GM12801 (cell line): ENCODE measurements around the gene RPS6KA5.

ENCODE experiments used
- TF ChIP-seq, protein P1 (sequence below): IDR thresholded peaks from one replicate; pipeline ENCODE4 v1.5.1; 2011; ENCODE audit warnings: control low read depth; ENCODE audit not compliant: insufficient read length; ENCODE audit errors: extremely low read depth

The RPS6KA5 gene

DNA sequence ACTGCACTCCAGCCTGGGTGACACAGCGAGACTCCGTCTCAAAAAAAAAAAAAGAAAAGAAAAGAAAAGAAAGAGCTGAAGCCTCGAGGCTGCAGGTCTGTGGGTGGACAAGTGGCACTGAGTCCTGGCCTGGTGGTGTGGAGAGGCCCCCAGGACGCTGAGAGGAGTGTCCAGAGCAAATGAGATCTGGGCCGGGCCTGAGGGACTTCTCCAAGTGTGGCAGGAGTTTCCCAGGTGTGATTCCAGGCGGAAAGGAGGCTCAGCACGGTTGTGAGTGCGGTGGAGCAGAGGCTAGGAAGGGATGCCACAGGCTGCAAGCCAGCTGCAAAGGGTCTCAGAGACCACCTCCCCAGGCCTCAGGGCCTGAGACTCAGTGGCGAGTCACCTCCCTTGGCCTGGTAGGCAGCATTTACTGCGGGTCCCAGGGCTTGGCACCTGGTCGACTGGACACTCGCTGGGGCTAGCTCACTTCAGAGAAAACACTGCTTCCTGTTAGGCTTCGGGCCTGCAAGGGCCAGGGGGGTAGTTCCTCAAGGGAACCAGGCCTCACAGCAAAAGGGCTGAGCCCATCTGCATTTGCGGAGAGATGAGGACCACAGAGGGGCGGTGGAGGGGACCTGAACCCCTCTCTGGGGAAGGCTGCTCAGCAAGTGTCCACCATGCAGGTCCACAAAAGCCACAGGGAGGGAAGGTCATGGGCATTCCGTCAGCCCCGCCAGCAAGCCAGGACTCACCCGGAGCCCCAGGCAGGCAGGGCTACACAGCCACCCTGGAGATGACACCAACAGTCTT lies 256.0 kb downstream of the RPS6KA5 start:
- TF ChIP-seq, protein P1, sequence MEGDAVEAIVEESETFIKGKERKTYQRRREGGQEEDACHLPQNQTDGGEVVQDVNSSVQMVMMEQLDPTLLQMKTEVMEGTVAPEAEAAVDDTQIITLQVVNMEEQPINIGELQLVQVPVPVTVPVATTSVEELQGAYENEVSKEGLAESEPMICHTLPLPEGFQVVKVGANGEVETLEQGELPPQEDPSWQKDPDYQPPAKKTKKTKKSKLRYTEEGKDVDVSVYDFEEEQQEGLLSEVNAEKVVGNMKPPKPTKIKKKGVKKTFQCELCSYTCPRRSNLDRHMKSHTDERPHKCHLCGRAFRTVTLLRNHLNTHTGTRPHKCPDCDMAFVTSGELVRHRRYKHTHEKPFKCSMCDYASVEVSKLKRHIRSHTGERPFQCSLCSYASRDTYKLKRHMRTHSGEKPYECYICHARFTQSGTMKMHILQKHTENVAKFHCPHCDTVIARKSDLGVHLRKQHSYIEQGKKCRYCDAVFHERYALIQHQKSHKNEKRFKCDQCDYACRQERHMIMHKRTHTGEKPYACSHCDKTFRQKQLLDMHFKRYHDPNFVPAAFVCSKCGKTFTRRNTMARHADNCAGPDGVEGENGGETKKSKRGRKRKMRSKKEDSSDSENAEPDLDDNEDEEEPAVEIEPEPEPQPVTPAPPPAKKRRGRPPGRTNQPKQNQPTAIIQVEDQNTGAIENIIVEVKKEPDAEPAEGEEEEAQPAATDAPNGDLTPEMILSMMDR, result no peak

DNA sequence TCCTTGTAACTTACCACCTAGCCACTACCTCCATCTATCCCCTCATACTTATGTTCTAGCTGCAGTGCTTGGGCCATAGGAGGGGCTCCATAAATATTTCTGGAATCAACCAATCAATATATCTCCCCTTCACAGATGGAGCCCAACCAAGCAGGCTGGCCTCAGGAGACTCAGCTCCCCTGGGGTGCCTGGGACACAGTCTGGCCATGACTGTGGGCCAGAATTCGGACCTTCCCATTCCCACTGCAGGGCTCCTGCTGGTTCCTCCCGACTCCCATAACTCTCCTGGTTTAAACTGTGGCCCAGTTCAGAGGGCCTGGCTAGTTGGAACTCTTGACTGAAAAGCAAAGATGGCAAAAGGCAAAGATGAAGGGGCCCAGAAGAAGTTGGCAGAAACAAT lies 257.2 kb downstream of the RPS6KA5 start:
- TF ChIP-seq, protein P1, result no peak

DNA sequence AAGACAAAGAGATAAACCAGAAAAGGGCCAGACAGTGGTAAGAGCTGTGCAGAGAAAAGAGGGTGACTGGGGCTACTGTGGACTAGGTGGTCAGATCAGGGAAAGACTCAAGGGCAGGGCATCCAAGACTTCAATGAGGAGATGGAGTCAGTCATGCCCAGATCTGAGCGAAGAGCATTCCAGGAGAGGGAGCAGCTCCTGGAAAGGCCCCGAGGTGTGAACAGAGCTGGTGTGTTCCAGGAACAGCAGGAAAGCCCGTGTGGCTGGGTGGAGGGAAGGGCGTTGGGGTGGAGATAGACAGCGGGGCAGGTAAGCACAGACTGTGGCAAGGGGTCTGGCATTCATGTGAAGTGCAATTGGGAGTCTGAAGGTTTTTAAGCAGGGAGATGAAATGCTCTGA lies 261.0 kb downstream of the RPS6KA5 start:
- TF ChIP-seq, protein P1, result no peak

DNA sequence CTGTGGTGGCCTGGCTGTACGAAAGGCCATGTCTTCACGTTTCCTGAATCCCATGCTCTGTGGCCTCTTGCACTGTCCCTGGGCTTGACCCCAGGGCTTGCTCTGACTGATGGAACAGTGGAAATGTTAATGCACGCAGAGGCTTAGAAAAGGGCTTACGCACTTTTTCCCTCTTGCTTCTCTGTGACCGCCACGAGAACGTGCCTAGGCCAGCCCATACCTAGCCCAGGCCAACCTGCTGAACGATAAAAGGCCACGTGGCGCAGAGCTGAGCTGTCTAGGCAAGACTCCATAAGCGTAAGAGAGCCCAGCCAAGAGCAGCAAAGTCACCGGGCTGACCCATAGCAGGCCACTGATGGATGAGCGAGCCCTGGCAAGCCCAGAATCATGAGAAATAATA lies 262.5 kb downstream of the RPS6KA5 start:
- TF ChIP-seq, protein P1, result no peak
